ENCODE results near the gene LRP1B. TPM values are rescaled to one million over a fixed set of nuclear protein-coding genes. Genes with fewer than 3 reads are reported as not detected.

LRP1B gene
- polyA plus RNA-seq, 1 donor from 2014 or later = 12.7 TPM

DNA sequence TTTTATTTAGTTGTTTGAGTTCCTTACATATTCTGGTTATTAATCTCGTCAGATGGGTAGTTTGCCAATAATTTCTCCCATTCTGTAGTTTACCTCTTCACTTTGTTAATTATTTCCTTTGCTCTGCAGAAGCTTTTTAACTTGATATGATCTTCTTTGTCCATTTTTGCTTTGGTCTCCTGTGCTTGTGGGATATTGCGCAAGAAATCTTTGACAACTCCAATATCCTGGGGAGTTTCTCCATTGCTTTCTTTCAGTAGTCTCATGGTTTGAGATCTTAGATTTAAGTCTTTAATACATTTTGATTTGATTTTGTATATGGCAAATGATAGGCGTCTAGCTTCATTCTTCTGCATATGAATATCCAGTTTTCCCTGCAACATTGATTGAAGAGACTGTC, 389.2 kb downstream of the LRP1B start:
- Histone ChIP-seq H4K20me1 (ENCODE audit: insufficient read depth) (no peaks in the 10 kb centered on the region), H3K27ac (ENCODE audit: low read length) (no peak overlapping the region), H2AFZ (ENCODE audit: low read depth, low read length) (no peak overlapping the region), H3K27me3 (ENCODE audit: insufficient read depth, low read depth, low read length) (no peaks in the 10 kb centered on the region), H3K36me3 (ENCODE audit: insufficient read depth, low read length) (no peaks in the 10 kb centered on the region), H3K9me2 (ENCODE audit: insufficient read depth, low read length) (no peaks in the 10 kb centered on the region), H3K4me3 (ENCODE audit: low read length) (no peak overlapping the region), H3K9ac (ENCODE audit: low read length) (no peak overlapping the region), H3K79me2 (replicated peaks; ENCODE audit: insufficient read depth, low read length) (no peaks in the 10 kb centered on the region), H3K4me2 (ENCODE audit: low read length) (no peak overlapping the region), H3K9me3 (ENCODE audit: low read length) (no peaks in the 10 kb centered on the region), H3F3A (ENCODE audit: insufficient read depth, low read length, poor library complexity, severe bottlenecking) (no peaks in the 10 kb centered on the region)
- TF ChIP-seq MXI1 (conservative IDR thresholded peaks at IDR 0.05; ENCODE audit: poor library complexity, severe bottlenecking) (no peak), TAF1 (IDR thresholded peaks at IDR 0.05; ENCODE audit: low read depth) (no peak), RAD21 (conservative IDR thresholded peaks at IDR 0.05) (no peak), EP300 (conservative IDR thresholded peaks at IDR 0.05; ENCODE audit: poor library complexity, severe bottlenecking) (no peak), EZH2 (IDR thresholded peaks at IDR 0.05; ENCODE audit: borderline replicate concordance, insufficient read depth, low read length, poor library complexity, severe bottlenecking) (no peak), SMC3 (conservative IDR thresholded peaks at IDR 0.05; ENCODE audit: poor library complexity) (no peak), POLR2AphosphoS5 (IDR thresholded peaks at IDR 0.05) (no peak)
- TF ChIP-seq, protein P1, sequence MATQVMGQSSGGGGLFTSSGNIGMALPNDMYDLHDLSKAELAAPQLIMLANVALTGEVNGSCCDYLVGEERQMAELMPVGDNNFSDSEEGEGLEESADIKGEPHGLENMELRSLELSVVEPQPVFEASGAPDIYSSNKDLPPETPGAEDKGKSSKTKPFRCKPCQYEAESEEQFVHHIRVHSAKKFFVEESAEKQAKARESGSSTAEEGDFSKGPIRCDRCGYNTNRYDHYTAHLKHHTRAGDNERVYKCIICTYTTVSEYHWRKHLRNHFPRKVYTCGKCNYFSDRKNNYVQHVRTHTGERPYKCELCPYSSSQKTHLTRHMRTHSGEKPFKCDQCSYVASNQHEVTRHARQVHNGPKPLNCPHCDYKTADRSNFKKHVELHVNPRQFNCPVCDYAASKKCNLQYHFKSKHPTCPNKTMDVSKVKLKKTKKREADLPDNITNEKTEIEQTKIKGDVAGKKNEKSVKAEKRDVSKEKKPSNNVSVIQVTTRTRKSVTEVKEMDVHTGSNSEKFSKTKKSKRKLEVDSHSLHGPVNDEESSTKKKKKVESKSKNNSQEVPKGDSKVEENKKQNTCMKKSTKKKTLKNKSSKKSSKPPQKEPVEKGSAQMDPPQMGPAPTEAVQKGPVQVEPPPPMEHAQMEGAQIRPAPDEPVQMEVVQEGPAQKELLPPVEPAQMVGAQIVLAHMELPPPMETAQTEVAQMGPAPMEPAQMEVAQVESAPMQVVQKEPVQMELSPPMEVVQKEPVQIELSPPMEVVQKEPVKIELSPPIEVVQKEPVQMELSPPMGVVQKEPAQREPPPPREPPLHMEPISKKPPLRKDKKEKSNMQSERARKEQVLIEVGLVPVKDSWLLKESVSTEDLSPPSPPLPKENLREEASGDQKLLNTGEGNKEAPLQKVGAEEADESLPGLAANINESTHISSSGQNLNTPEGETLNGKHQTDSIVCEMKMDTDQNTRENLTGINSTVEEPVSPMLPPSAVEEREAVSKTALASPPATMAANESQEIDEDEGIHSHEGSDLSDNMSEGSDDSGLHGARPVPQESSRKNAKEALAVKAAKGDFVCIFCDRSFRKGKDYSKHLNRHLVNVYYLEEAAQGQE (IDR thresholded peaks at IDR 0.05; ENCODE audit: borderline replicate concordance) = no peak
- TF ChIP-seq, protein P2, sequence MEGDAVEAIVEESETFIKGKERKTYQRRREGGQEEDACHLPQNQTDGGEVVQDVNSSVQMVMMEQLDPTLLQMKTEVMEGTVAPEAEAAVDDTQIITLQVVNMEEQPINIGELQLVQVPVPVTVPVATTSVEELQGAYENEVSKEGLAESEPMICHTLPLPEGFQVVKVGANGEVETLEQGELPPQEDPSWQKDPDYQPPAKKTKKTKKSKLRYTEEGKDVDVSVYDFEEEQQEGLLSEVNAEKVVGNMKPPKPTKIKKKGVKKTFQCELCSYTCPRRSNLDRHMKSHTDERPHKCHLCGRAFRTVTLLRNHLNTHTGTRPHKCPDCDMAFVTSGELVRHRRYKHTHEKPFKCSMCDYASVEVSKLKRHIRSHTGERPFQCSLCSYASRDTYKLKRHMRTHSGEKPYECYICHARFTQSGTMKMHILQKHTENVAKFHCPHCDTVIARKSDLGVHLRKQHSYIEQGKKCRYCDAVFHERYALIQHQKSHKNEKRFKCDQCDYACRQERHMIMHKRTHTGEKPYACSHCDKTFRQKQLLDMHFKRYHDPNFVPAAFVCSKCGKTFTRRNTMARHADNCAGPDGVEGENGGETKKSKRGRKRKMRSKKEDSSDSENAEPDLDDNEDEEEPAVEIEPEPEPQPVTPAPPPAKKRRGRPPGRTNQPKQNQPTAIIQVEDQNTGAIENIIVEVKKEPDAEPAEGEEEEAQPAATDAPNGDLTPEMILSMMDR (IDR thresholded peaks at IDR 0.05; ENCODE audit: poor library complexity, severe bottlenecking) = no peak

DNA sequence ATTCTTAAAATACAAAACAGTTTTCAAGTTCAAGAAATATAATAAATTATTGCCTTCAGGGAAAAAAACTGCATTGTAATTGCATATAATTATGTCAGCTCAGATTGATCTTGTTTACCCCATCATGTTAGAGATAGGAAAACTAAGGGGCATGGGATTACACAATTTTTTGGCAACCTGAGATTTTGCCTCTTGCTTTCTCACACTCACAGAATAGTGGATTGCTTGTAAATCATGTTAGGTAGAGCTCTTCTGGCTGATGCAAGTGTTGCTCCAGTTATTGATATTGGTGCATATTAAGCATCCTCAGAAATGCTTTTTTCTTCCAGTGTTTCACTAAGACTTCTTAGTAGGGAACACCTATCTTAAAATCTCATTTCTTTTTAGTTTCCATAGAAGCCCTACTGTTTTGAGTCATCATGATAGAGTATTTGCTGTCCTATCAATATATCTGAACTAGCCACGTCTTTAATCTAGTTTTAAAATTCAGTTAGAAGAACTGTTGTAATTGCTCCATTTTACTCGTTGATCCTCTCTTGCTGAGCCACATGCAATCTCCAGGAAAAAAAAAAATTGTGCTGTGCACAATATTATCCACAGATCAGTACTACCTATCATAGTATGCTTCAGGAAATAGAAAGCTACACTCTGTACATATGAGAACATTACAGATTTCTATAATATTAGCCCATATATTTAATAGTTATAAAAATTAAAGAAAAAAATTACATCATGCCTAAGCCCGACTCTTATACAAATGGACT, 393.1 kb downstream of the LRP1B start:
- TF ChIP-seq EZH2 (IDR thresholded peaks at IDR 0.05; ENCODE audit: borderline replicate concordance, insufficient read depth, low read length, poor library complexity, severe bottlenecking) = no peak
- TF ChIP-seq SMC3 (conservative IDR thresholded peaks at IDR 0.05; ENCODE audit: poor library complexity) = no peak
- no peak for TF ChIP-seq EP300 (conservative IDR thresholded peaks at IDR 0.05; ENCODE audit: poor library complexity, severe bottlenecking)
- TF ChIP-seq RAD21 (conservative IDR thresholded peaks at IDR 0.05) = no peak
- TF ChIP-seq POLR2AphosphoS5 (IDR thresholded peaks at IDR 0.05) = no peak
- TF ChIP-seq, protein P2 (IDR thresholded peaks at IDR 0.05; ENCODE audit: poor library complexity, severe bottlenecking) = no peak
- no peak for TF ChIP-seq TAF1 (IDR thresholded peaks at IDR 0.05; ENCODE audit: low read depth)
- TF ChIP-seq MXI1 (conservative IDR thresholded peaks at IDR 0.05; ENCODE audit: poor library complexity, severe bottlenecking) = no peak
- TF ChIP-seq, protein P1 (IDR thresholded peaks at IDR 0.05; ENCODE audit: borderline replicate concordance) = no peak
- no peaks in the 10 kb centered on the region for H3F3A ChIP-seq (ENCODE audit: insufficient read depth, low read length, poor library complexity, severe bottlenecking)
- no peak overlapping the region for H2AFZ ChIP-seq (ENCODE audit: low read depth, low read length)
- H3K9me3 ChIP-seq (ENCODE audit: low read length) = no peaks in the 10 kb centered on the region
- no peak overlapping the region for H3K4me2 ChIP-seq (ENCODE audit: low read length)
- no peaks in the 10 kb centered on the region for H4K20me1 ChIP-seq (ENCODE audit: insufficient read depth)
- no peak overlapping the region for H3K9ac ChIP-seq (ENCODE audit: low read length)
- H3K4me3 ChIP-seq (ENCODE audit: low read length) = no peak overlapping the region
- H3K27ac ChIP-seq (ENCODE audit: low read length) = no peak overlapping the region
- no peaks in the 10 kb centered on the region for H3K27me3 ChIP-seq (ENCODE audit: insufficient read depth, low read depth, low read length)
- no peaks in the 10 kb centered on the region for H3K79me2 ChIP-seq (replicated peaks; ENCODE audit: insufficient read depth, low read length)
- no peaks in the 10 kb centered on the region for H3K36me3 ChIP-seq (ENCODE audit: insufficient read depth, low read length)
- H3K9me2 ChIP-seq (ENCODE audit: insufficient read depth, low read length) = no peaks in the 10 kb centered on the region

Data from neural cell (in vitro differentiated cells).